OCI-LY7 (cell line): Measurements from ENCODE around the gene SAA4. TPM values are rescaled to one million over a fixed set of nuclear protein-coding genes. Genes with fewer than 3 reads are reported as not detected.

Experiments
- BruUV-seq: library from RNA; stranded (reverse); fragments of 400-500 nt; replicated peaks from 2 replicates; lab custom pipeline; 2021; lab: Mats Ljungman, UMichigan
- CTCF ChIA-PET: fragments of 300-600 bp; sonication (Branson Sonifier 250); formaldehyde crosslinking; loops from one replicate; lab custom pipeline; 2022; ENCODE audit warnings: antibody characterized with exemption; ENCODE audit not compliant: unreplicated experiment; lab: Charles Lee
- POLR2A ChIA-PET: fragments of 300-600 bp; sonication (Branson Sonifier 250); formaldehyde crosslinking; loops from one replicate; lab custom pipeline; 2022; ENCODE audit warnings: antibody characterized with exemption; lab: Charles Lee
- DNase-seq: peaks from one replicate; pipeline ENCODE4 v3.0.0-alpha.2; 2015; ENCODE audit warnings: low spot score
- H2AFZ ChIP-seq: fragments of 200-600 bp; sonication (generic), shearing (Covaris generic); 2 replicates; pipeline ENCODE4 v1.6.1; 2014; ENCODE audit warnings: mild to moderate bottlenecking, antibody characterized with exemption, low read length, moderate library complexity
- H3K27ac ChIP-seq: fragments of 200-600 bp; sonication (generic); 2 replicates; pipeline ENCODE4 v1.5.1; 2014; ENCODE audit warnings: mixed run types, low read depth, mild to moderate bottlenecking, moderate library complexity, low read length, inconsistent platforms; ENCODE audit not compliant: poor library complexity, severe bottlenecking
- H3K36me3 ChIP-seq: fragments of 200-600 bp; sonication (generic); 2 replicates; pipeline ENCODE4 v1.6.1; 2014; ENCODE audit warnings: mild to moderate bottlenecking, antibody characterized with exemption, low read length, moderate library complexity, mixed read lengths; ENCODE audit not compliant: insufficient read depth
- H3K4me1 ChIP-seq: fragments of 200-600 bp; sonication (generic); 2 replicates; pipeline ENCODE4 v1.5.1; 2014; ENCODE audit warnings: mild to moderate bottlenecking, low read length; ENCODE audit not compliant: insufficient read depth, poor library complexity, severe bottlenecking
- H3K4me2 ChIP-seq: fragments of 200-600 bp; sonication (generic); 2 replicates; pipeline ENCODE4 v1.6.1; 2014; ENCODE audit warnings: mild to moderate bottlenecking, low read length
- H3K4me3 ChIP-seq: fragments of 200-600 bp; sonication (generic); 2 replicates; pipeline ENCODE4 v1.5.1; 2014; ENCODE audit warnings: mild to moderate bottlenecking, low read depth, low read length; ENCODE audit not compliant: poor library complexity, severe bottlenecking
- H3K79me2 ChIP-seq: fragments of 200-600 bp; sonication (generic); 2 replicates; pipeline ENCODE4 v1.6.1; 2016; ENCODE audit warnings: low read depth, mild to moderate bottlenecking, low read length, moderate library complexity, mixed read lengths; ENCODE audit not compliant: insufficient read depth
- H3K9me2 ChIP-seq: fragments of 200-600 bp; sonication (generic); 2 replicates; pipeline ENCODE4 v1.6.1; 2016; ENCODE audit warnings: mild to moderate bottlenecking, low read length, mixed read lengths; ENCODE audit not compliant: insufficient read depth
- H3K9me3 ChIP-seq: fragments of 200-600 bp; sonication (generic); 2 replicates; pipeline ENCODE4 v1.6.1; 2014; ENCODE audit warnings: mild to moderate bottlenecking, mixed run types, low read length, mixed read lengths
- H4K20me1 ChIP-seq: fragments of 200-600 bp; sonication (generic); 2 replicates; pipeline ENCODE4 v1.6.1; 2014; ENCODE audit warnings: mild to moderate bottlenecking, antibody characterized with exemption, low read length, moderate library complexity, mixed read lengths; ENCODE audit not compliant: insufficient read depth
- CTCF ChIP-seq: fragments of 200-600 bp; sonication (generic); conservative IDR thresholded peaks from 2 replicates; pipeline ENCODE4 v1.5.1; 2014; ENCODE audit warnings: mild to moderate bottlenecking, antibody characterized with exemption, low read length, moderate library complexity, mixed read lengths
- EZH2phosphoT487 ChIP-seq: fragments of 200-600 bp; sonication (generic); IDR thresholded peaks from 2 replicates; pipeline ENCODE4 v1.6.1; 2018; ENCODE audit warnings: low read depth, borderline replicate concordance, mild to moderate bottlenecking, mixed run types, antibody characterized with exemption, low read length, moderate library complexity, mixed read lengths
- intact Hi-C: fragments of 100-400 bp; cut with micrococcal nuclease; formaldehyde crosslinking; loops from one replicate; pipeline ENCODE4 v1.10.0; 2022; ENCODE audit not compliant: unreplicated experiment
- total RNA-seq, 2 experiments: library from RNA; depleted of rRNA in 1 of 2; stranded (reverse); fragments of >200 nt in 1 of 2; shearing (Covaris generic) in 1 of 2; gene quantifications; 2 replicates each; pipeline ENCODE4 v1.2.3, GENCODE V29; 2014 to 2022

SAA4 gene
- total RNA-seq, 2 experiments from 2014 or later, result not detected

DNA sequence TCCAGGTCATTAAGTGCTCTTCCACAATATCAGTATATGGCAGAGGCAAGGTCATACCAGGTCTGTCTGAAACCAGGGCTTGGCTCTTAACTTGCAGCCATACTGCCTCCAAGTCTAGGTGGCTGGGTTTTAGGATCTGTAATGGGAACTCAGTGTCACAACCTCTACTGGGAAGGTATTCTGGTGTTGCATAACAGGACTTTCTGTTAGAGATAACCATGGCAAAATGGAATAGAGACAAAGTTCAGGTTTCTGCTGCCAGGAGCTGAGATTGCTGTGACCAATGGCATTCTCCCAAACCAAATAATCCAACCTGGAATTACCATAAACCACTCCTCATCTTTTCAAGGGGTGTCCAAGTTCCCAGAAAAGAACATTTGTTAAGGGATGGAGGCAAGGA is 22.7 kb upstream of the SAA4 start:
- Histone ChIP-seq H4K20me1 (no peaks in the 10 kb centered on the region), H3K9me2 (no peaks in the 10 kb centered on the region), H3K4me1 (no peaks in the 10 kb centered on the region), H3K4me2 (no peak overlapping the region), H3K4me3 (no peak overlapping the region), H3K79me2 (no peaks in the 10 kb centered on the region), H3K9me3 (no peaks in the 10 kb centered on the region), H2AFZ (no peak overlapping the region), H3K36me3 (no peaks in the 10 kb centered on the region), H3K27ac (no peak overlapping the region)
- intact Hi-C loops, result no loop called here
- DNase-seq, result no peak
- no TSS peak for BruUV-seq
- CTCF ChIA-PET, result no interaction called here
- no peak for TF ChIP-seq CTCF
- no peak for TF ChIP-seq EZH2phosphoT487
- POLR2A ChIA-PET, result interaction anchor here (1.2 kb wide), 1 partner anchor 9 kb away, joined by 3 read pairs; no protein-coding TSS in a partner anchor

DNA sequence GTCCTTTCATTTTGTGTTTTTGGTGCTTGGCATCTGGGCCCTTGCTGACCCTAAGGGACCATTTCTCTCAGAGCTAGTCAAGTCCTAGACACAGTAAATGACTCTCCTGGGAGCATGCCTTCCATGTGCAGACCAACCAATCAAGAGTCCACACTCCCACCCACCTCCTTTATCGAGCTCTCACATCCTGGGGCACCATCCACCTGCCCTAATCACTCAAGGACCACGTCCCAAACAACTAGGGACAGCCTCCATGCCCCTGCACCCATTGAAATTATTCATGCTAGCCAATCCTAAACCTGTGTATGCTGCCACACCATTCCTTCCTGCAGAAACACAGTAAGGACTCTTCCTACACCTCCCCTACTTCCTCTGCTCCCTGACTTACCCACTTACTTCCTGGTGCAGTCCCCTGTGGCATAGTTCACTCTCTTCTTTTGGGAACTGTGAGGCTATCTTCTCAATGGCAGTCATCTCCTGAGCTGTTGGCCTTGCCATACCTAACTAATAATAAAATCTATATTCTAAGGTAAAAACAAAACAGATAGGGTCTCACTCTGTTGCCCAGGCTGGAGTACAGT is 18.3 kb upstream of the SAA4 start:
- no peak overlapping the region for H3K27ac ChIP-seq
- CTCF ChIA-PET, result no interaction called here
- no peak overlapping the region for H3K4me2 ChIP-seq
- H3K9me2 ChIP-seq, result no peaks in the 10 kb centered on the region
- TF ChIP-seq CTCF (no peak), EZH2phosphoT487 (no peak)
- no peaks in the 10 kb centered on the region for H3K4me1 ChIP-seq
- intact Hi-C loops, result no loop called here
- no TSS peak for BruUV-seq
- no peaks in the 10 kb centered on the region for H3K79me2 ChIP-seq
- POLR2A ChIA-PET, result interaction anchor here (0.6 kb wide), 1 partner anchor 467 kb away, joined by 5 read pairs; no protein-coding TSS in a partner anchor
- no peak overlapping the region for H3K4me3 ChIP-seq
- DNase-seq, result no peak
- H2AFZ ChIP-seq, result no peak overlapping the region
- H3K9me3 ChIP-seq, result no peaks in the 10 kb centered on the region
- H3K36me3 ChIP-seq, result no peaks in the 10 kb centered on the region
- H4K20me1 ChIP-seq, result no peaks in the 10 kb centered on the region

GRCh38 chr11:18253778-18254338 is 17.3 kb upstream of the SAA4 start:
- no peaks in the 10 kb centered on the region for H3K9me2 ChIP-seq
- no peaks in the 10 kb centered on the region for H3K79me2 ChIP-seq
- BruUV-seq, result no TSS peak
- H3K4me1 ChIP-seq, result no peaks in the 10 kb centered on the region
- no peak overlapping the region for H2AFZ ChIP-seq
- CTCF ChIA-PET, result no interaction called here
- H3K4me3 ChIP-seq, result no peak overlapping the region
- no peak overlapping the region for H3K27ac ChIP-seq
- no peaks in the 10 kb centered on the region for H3K9me3 ChIP-seq
- H3K36me3 ChIP-seq, result no peaks in the 10 kb centered on the region
- no peak for DNase-seq
- POLR2A ChIA-PET, result interaction anchor here (2.0 kb wide), 1 partner anchor 10 kb away, joined by 7 read pairs; no protein-coding TSS in a partner anchor
- no peaks in the 10 kb centered on the region for H4K20me1 ChIP-seq
- intact Hi-C loops, result no loop called here
- TF ChIP-seq CTCF, result no peak
- no peak overlapping the region for H3K4me2 ChIP-seq
